BE2C (cell line): Measurements from ENCODE around the gene SENP1.

ENCODE experiments used
- DNase-seq: peaks from one replicate; pipeline ENCODE4 v3.0.0-alpha.2; 2020
- H3K27me3 ChIP-seq: fragments of 250-450 bp; sonication (Bioruptor Pico); 2 replicates; pipeline ENCODE4 v1.5.1; 2020; ENCODE audit warnings: mild to moderate bottlenecking
- H3K36me3 ChIP-seq: fragments of 250-450 bp; sonication (Bioruptor Pico); 2 replicates; pipeline ENCODE4 v1.5.1; 2020; ENCODE audit warnings: mild to moderate bottlenecking
- H3K4me1 ChIP-seq: fragments of 250-450 bp; sonication (Bioruptor Pico); 2 replicates; pipeline ENCODE4 v1.5.1; 2020
- H3K4me3 ChIP-seq: 2 replicates; pipeline ENCODE4 v1.5.1; 2011; ENCODE audit warnings: low read depth, low read length
- H3K9me3 ChIP-seq: fragments of 250-450 bp; sonication (Bioruptor Pico); 2 replicates; pipeline ENCODE4 v1.5.1; 2020
- TF ChIP-seq, protein P1 (sequence below): IDR thresholded peaks from 2 replicates; pipeline ENCODE4 v1.5.1; 2012; ENCODE audit warnings: mild to moderate bottlenecking, low read depth, low read length

The SENP1 gene

GRCh38 chr12:48002773-48003218 is 103.1 kb downstream of the SENP1 start:
- no peaks in the 10 kb centered on the region for H3K9me3 ChIP-seq
- H3K36me3 ChIP-seq: no peaks in the 10 kb centered on the region
- H3K4me1 ChIP-seq: no peaks in the 10 kb centered on the region
- TF ChIP-seq, protein P1, sequence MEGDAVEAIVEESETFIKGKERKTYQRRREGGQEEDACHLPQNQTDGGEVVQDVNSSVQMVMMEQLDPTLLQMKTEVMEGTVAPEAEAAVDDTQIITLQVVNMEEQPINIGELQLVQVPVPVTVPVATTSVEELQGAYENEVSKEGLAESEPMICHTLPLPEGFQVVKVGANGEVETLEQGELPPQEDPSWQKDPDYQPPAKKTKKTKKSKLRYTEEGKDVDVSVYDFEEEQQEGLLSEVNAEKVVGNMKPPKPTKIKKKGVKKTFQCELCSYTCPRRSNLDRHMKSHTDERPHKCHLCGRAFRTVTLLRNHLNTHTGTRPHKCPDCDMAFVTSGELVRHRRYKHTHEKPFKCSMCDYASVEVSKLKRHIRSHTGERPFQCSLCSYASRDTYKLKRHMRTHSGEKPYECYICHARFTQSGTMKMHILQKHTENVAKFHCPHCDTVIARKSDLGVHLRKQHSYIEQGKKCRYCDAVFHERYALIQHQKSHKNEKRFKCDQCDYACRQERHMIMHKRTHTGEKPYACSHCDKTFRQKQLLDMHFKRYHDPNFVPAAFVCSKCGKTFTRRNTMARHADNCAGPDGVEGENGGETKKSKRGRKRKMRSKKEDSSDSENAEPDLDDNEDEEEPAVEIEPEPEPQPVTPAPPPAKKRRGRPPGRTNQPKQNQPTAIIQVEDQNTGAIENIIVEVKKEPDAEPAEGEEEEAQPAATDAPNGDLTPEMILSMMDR: no peak
- H3K27me3 ChIP-seq: peaks cover 96% of the 10 kb centered on the region
- H3K4me3 ChIP-seq: peak overlapping the region; percentile 39; the same call in 1 of the 2 replicates
- no peak for DNase-seq

GRCh38 chr12:48002414-48002730 is 103.5 kb downstream of the SENP1 start:
- peak overlapping the region; percentile 39 for H3K4me3 ChIP-seq
- H3K36me3 ChIP-seq: no peaks in the 10 kb centered on the region
- H3K27me3 ChIP-seq: peaks cover 96% of the 10 kb centered on the region
- no peaks in the 10 kb centered on the region for H3K9me3 ChIP-seq
- DNase-seq: no peak
- no peaks in the 10 kb centered on the region for H3K4me1 ChIP-seq
- TF ChIP-seq, protein P1: no peak

- Histone ChIP-seq H3K4me3 (peak overlapping the region; percentile 39), H3K27me3 (peaks cover 97% of the 10 kb centered on the region), H3K4me1 (no peaks in the 10 kb centered on the region), H3K36me3 (no peaks in the 10 kb centered on the region), H3K9me3 (no peaks in the 10 kb centered on the region)
- peak; percentile 58 for DNase-seq
- TF ChIP-seq, protein P1: no peak
Measured at GRCh38 chr12:48001505-48002413, 104.1 kb downstream of the SENP1 start.

GRCh38 chr12:48000878-48001504 is 104.9 kb downstream of the SENP1 start:
- no peaks in the 10 kb centered on the region for H3K9me3 ChIP-seq
- DNase-seq: peak; percentile 52
- TF ChIP-seq, protein P1: no peak
- no peaks in the 10 kb centered on the region for H3K4me1 ChIP-seq
- H3K4me3 ChIP-seq: peak overlapping the region; percentile 39
- peaks cover 98% of the 10 kb centered on the region for H3K27me3 ChIP-seq
- H3K36me3 ChIP-seq: no peaks in the 10 kb centered on the region

DNA sequence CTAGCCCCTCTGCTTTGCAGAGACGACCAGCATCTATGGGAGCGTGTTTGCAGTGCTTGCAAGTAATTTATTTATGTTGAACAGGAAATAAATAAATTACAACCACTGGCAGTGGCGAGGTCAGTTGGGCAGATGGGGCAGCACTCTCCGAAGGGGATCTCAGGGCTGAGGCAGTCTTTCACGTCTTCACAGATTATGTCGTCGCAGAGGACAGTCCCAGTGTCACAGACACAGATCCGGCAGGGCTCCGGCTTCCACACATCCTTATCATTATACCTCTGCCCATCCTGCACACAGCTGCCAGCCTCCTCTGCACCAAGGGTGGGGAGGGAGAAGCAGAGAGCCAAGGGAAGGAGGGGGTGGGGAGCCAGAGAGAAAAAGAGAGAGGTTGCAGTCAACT is 106.1 kb downstream of the SENP1 start:
- H3K9me3 ChIP-seq: no peaks in the 10 kb centered on the region
- peaks cover 86% of the 10 kb centered on the region for H3K27me3 ChIP-seq
- TF ChIP-seq, protein P1: no peak
- no peak overlapping the region for H3K4me3 ChIP-seq
- no peaks in the 10 kb centered on the region for H3K4me1 ChIP-seq
- no peaks in the 10 kb centered on the region for H3K36me3 ChIP-seq
- DNase-seq: no peak

DNA sequence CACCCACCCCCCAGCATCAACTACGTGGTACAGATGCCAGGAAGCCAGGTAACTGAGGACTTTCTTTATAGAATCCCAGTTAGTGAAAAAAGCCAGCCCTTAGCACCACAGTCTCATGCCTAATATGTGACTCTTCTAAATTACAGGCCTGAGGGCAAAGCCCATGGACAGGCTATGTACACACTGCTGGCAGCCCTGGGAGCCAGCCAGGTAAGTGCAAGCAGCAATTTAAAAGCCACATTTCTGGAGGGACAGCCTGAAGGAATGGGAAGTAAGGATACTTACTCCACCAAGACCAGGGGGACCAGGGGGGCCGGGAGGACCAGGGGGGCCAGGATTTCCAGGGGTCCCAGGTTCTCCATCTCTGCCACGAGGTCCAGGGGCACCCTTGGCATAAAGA is 108.6 kb downstream of the SENP1 start:
- TF ChIP-seq, protein P1: no peak
- Histone ChIP-seq H3K9me3 (no peaks in the 10 kb centered on the region), H3K36me3 (no peaks in the 10 kb centered on the region), H3K27me3 (peaks cover 61% of the 10 kb centered on the region), H3K4me3 (no peak overlapping the region), H3K4me1 (no peaks in the 10 kb centered on the region)
- no peak for DNase-seq
